Glutamatergic neuron (in vitro differentiated cells): ENCODE measurements around the gene SPATS2L. TPM values are rescaled to one million over a fixed set of nuclear protein-coding genes. Genes with fewer than 3 reads are reported as not detected.

Experiments
- DNase-seq: peaks from one replicate; pipeline ENCODE4 v3.0.0; 2022
- H3K27ac Mint-ChIP-seq: one replicate; pipeline ENCODE4 v1.8.0; 2020; ENCODE audit warnings: mild to moderate bottlenecking, mixed read lengths, inconsistent platforms; ENCODE audit not compliant: unreplicated experiment
- H3K27me3 Mint-ChIP-seq: one replicate; pipeline ENCODE4 v1.8.0; 2020; ENCODE audit warnings: mild to moderate bottlenecking, moderate library complexity, mixed read lengths, inconsistent platforms; ENCODE audit not compliant: unreplicated experiment
- H3K36me3 Mint-ChIP-seq: one replicate; pipeline ENCODE4 v1.8.0; 2020; ENCODE audit warnings: mild to moderate bottlenecking, mixed read lengths, inconsistent platforms; ENCODE audit not compliant: unreplicated experiment
- H3K4me1 Mint-ChIP-seq: one replicate; pipeline ENCODE4 v1.8.0; 2020; ENCODE audit warnings: mild to moderate bottlenecking, low read depth, mixed read lengths, inconsistent platforms; ENCODE audit not compliant: unreplicated experiment
- H3K4me3 Mint-ChIP-seq: one replicate; pipeline ENCODE4 v1.8.0; 2020; ENCODE audit warnings: mild to moderate bottlenecking, mixed read lengths, inconsistent platforms; ENCODE audit not compliant: unreplicated experiment
- H3K9me3 Mint-ChIP-seq: one replicate; pipeline ENCODE4 v1.8.0; 2020; ENCODE audit warnings: mild to moderate bottlenecking, moderate library complexity, mixed read lengths, inconsistent platforms; ENCODE audit not compliant: unreplicated experiment
- total RNA-seq: library from RNA; stranded (reverse); fragmentation: NEBNext Ultra II Directional; extraction: Animal tissue kit (Norgen Biotek cat#: 25700); gene quantifications from one replicate; pipeline ENCODE4 v1.2.1, GENCODE V29; 2021; ENCODE audit not compliant: unreplicated experiment
- TF ChIP-seq, protein P1 (sequence below): fragments of 200-600 bp; sonication (generic); IDR thresholded peaks from one replicate; pipeline ENCODE4 v1.5.0; 2021; ENCODE audit not compliant: partially characterized antibody, unreplicated experiment

SPATS2L gene
- total RNA-seq, 1 donor from 2014 or later = 45.5 TPM

DNA sequence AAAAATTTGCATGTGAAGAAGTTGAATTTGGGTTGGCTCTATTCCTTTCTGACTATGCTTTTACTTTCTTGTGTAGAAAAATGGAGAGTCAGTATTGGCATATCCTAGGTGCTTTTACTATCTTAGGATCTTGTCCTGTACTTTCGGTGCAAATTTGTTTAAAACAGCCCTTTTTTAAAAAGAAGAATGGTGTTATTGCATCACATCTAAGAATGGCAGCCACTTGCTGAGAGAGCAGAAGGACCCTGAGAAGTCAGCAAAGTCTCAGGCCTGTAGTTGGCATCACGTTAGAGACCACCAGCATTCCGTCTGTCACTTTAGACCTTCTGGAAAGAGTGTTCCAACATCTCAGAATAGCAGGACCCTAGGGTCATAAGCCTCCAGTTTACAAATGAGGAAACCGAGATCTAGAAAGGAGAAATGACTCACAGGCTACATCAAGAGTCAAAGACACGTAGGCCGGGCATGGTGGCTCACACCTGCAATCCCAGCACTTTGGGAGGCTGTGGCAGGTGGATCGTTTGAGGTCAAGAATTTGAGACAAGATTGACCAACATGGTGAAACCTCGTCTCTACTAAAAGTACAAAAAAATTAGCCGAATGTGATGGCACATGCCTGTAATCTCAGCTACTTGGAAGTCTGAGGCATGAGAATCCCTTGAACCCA lies 42.5 kb downstream of the SPATS2L start:
- TF ChIP-seq, protein P1, sequence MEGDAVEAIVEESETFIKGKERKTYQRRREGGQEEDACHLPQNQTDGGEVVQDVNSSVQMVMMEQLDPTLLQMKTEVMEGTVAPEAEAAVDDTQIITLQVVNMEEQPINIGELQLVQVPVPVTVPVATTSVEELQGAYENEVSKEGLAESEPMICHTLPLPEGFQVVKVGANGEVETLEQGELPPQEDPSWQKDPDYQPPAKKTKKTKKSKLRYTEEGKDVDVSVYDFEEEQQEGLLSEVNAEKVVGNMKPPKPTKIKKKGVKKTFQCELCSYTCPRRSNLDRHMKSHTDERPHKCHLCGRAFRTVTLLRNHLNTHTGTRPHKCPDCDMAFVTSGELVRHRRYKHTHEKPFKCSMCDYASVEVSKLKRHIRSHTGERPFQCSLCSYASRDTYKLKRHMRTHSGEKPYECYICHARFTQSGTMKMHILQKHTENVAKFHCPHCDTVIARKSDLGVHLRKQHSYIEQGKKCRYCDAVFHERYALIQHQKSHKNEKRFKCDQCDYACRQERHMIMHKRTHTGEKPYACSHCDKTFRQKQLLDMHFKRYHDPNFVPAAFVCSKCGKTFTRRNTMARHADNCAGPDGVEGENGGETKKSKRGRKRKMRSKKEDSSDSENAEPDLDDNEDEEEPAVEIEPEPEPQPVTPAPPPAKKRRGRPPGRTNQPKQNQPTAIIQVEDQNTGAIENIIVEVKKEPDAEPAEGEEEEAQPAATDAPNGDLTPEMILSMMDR = no peak
- no peaks in the 10 kb centered on the region for H3K27me3 Mint-ChIP-seq
- H3K27ac Mint-ChIP-seq = no peak overlapping the region
- DNase-seq = no peak
- H3K9me3 Mint-ChIP-seq = no peaks in the 10 kb centered on the region
- H3K4me3 Mint-ChIP-seq = no peak overlapping the region
- H3K4me1 Mint-ChIP-seq = peaks cover 31% of the 10 kb centered on the region
- no peaks in the 10 kb centered on the region for H3K36me3 Mint-ChIP-seq

DNA sequence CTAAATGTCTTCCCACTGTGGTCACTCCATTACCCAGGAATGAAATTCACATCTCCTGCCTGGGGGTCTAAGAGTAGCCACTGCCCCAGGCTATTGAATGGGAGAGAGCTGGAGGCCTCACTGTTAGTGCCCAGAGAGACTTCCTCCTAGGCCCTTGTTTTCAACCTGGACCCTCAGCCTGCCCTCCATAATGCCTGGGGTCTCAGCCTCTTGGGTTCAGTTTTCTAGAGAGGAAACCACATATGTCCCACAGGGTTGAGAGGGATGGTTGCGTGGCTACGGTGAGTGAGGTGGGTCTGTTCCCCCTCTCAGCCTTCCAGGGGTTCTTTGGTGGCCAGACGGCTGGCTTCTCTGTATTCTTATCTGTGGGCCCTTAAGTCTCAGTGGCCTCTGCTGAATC lies 43.4 kb downstream of the SPATS2L start:
- Mint-ChIP-seq H3K4me1 (peaks cover 31% of the 10 kb centered on the region), H3K9me3 (no peaks in the 10 kb centered on the region)

DNA sequence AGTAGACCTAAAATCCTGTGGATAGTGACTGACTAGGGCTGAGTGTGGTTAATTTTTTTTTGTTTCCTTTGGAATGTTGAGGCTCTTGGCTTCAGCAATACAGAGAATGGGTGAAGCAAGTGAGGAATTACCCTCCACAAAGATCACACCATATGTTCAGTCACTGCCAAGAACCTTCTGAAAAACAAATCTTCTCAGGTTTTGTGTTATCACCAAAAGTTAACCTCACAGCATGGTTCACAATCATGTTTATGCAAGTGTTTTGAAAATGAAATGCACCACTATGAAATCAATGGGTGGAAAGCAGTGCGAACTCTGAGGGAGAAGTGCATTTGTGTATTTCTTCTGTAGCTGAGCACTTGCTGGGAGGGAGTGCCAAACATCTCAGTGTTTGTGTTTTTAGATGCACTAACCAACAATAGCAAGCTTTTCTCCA lies 44.4 kb downstream of the SPATS2L start:
- no peak for DNase-seq
- TF ChIP-seq, protein P1 = no peak
- Mint-ChIP-seq H3K36me3 (no peaks in the 10 kb centered on the region), H3K4me3 (no peak overlapping the region), H3K27me3 (no peaks in the 10 kb centered on the region), H3K27ac (no peak overlapping the region), H3K9me3 (no peaks in the 10 kb centered on the region), H3K4me1 (peaks cover 35% of the 10 kb centered on the region)

More for the DNA sequence above, 43.4 kb downstream of the SPATS2L start:
- TF ChIP-seq, protein P1 = no peak
- DNase-seq = no peak
- H3K27ac Mint-ChIP-seq = no peak overlapping the region
- no peaks in the 10 kb centered on the region for H3K36me3 Mint-ChIP-seq
- H3K27me3 Mint-ChIP-seq = no peaks in the 10 kb centered on the region
- H3K4me3 Mint-ChIP-seq = no peak overlapping the region

DNA sequence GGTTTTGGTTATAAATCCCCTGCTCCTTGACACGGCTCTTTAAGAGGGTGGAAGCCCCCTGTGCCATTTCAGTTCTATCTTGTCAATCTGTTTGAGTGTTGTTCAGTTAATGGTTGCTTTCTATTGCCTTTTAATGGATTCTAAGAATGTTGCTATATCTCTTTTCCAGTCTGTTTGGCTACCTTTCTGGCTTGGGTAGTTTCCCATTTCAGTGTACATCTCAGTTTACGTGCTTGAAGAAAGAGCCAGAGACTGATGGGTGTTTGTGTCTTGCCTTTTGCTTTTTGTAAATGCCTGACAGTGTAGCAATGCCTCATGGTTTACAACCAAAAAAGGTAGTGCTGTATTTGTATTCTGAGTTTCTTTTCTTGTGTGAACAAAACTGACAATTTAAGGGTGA lies 45.3 kb downstream of the SPATS2L start:
- H3K4me1 Mint-ChIP-seq = peaks cover 36% of the 10 kb centered on the region
- H3K36me3 Mint-ChIP-seq = no peaks in the 10 kb centered on the region
- DNase-seq = no peak
- TF ChIP-seq, protein P1 = no peak
- H3K27me3 Mint-ChIP-seq = no peaks in the 10 kb centered on the region
- no peaks in the 10 kb centered on the region for H3K9me3 Mint-ChIP-seq
- no peak overlapping the region for H3K4me3 Mint-ChIP-seq
- H3K27ac Mint-ChIP-seq = no peak overlapping the region

DNA sequence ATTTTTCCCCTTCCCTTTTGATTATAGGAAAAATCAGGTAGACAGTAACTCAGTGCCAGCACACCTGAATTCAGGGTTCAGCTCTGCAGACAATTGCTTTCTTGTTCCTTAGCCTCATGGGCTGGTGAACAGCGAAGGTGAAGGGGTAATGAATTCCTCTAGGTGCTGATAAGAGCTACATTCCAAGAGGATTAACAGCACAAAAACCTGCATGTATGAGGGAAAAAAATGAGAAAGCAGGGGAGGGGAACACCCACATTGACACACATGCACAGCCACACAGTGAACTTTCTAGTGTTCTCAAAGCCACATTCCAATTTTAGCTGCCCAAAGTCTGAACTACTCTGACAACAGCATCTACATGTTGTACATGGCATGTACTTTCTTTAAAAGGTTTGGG lies 46.1 kb downstream of the SPATS2L start:
- Mint-ChIP-seq H3K9me3 (no peaks in the 10 kb centered on the region), H3K36me3 (no peaks in the 10 kb centered on the region), H3K4me1 (peaks cover 40% of the 10 kb centered on the region), H3K27ac (no peak overlapping the region), H3K27me3 (no peaks in the 10 kb centered on the region), H3K4me3 (no peak overlapping the region)
- TF ChIP-seq, protein P1 = no peak
- DNase-seq = no peak
